ENCODE measurements around the gene SNRPB. TPM values are rescaled to one million over a fixed set of nuclear protein-coding genes. Genes with fewer than 3 reads are reported as not detected.

Gene SNRPB
- total and polyA plus RNA-seq, 2 of the 13 experiments (the other 11 are each of a cell fraction or from before 2014, with no cell fraction given): 473 to 844 TPM

DNA sequence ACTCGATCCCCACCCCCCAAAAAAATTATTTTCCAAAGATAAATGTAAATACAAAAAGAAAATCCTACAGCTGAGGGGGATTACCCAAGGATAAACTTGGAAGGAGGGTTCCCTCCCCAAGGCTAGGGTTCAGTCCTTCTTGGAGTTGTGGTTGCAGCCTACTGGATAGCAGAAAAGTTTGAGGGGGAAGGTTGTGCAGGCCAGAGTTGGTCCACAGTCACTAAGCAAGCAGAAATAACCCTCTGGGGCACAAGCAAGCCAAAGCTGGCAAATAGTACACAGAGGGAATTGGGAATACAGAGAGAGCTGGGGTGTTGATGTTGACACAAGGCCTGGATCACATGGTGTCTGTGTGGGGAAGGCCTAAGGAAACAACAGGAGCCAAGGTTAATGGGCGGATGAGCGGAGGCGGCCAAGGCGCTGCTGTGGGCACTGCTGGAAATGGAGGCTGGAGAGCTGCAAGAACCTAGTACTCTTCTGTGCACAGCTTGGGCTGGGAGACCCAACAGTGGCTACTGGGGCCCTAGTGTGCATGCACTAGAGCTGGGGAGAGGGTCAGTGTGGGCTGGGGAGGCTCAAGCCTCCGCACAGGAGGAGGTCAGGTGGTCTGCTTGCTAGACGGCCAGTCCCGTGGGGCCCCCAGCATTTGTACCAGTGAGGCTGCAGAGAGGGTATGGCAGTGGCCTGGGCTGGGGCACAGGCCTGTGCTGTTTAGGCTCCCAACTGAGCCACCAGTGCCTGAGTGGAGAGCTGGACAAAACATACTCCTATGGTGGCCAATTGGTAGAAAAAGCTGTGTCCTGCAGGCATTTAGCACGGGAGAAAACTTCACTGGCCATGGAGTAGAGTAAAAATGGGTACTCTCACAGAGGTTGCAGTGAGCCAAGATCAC is 5.5 kb upstream of the SNRPB start (continued):
- TF ChIP-seq, protein P1, sequence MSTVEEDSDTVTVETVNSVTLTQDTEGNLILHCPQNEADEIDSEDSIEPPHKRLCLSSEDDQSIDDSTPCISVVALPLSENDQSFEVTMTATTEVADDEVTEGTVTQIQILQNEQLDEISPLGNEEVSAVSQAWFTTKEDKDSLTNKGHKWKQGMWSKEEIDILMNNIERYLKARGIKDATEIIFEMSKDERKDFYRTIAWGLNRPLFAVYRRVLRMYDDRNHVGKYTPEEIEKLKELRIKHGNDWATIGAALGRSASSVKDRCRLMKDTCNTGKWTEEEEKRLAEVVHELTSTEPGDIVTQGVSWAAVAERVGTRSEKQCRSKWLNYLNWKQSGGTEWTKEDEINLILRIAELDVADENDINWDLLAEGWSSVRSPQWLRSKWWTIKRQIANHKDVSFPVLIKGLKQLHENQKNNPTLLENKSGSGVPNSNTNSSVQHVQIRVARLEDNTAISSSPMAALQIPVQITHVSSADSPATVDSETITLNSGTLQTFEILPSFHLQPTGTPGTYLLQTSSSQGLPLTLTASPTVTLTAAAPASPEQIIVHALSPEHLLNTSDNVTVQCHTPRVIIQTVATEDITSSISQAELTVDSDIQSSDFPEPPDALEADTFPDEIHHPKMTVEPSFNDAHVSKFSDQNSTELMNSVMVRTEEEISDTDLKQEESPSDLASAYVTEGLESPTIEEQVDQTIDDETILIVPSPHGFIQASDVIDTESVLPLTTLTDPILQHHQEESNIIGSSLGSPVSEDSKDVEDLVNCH (CRISPR knock-in tag; IDR thresholded peaks at IDR 0.05): no peak
- TF ChIP-seq ZNF589 (CRISPR knock-in tag; conservative IDR thresholded peaks at IDR 0.05) (peak; percentile 70; the same call in 1 of the 2 replicates), ZNF879 (CRISPR knock-in tag; IDR thresholded peaks at IDR 0.05) (no peak; the same call in 1 of the 2 replicates), ZMAT3 (CRISPR knock-in tag; conservative IDR thresholded peaks at IDR 0.05) (peak; percentile 64; the same call in 1 of the 2 replicates), FOSL2 (CRISPR knock-in tag; IDR thresholded peaks at IDR 0.05) (peak; percentile 70), UBTF (CRISPR knock-in tag; IDR thresholded peaks at IDR 0.05) (peak; percentile 67), ZNF101 (CRISPR knock-in tag; IDR thresholded peaks at IDR 0.05; ENCODE audit: borderline replicate concordance, low read depth) (no peak), ZBTB38 (CRISPR knock-in tag; IDR thresholded peaks at IDR 0.05) (peak; percentile 97), BRD4 (CRISPR knock-in tag; IDR thresholded peaks at IDR 0.05) (no peak; the same call in 1 of the 2 replicates), ATF6 (CRISPR knock-in tag; conservative IDR thresholded peaks at IDR 0.05) (no peak), ARID3A (IDR thresholded peaks at IDR 0.05; ENCODE audit: low read depth, low read length) (no peak), ZNF362 (CRISPR knock-in tag; IDR thresholded peaks at IDR 0.05; ENCODE audit: borderline replicate concordance) (0 out of 2 replicates have a peak, but pooled peaks have one; percentile 21), ZNF510 (CRISPR knock-in tag; IDR thresholded peaks at IDR 0.05; ENCODE audit: low read depth) (peak; percentile 78), ERF (CRISPR knock-in tag; IDR thresholded peaks at IDR 0.05) (peak; percentile 90), HDAC1 (CRISPR knock-in tag; IDR thresholded peaks at IDR 0.05) (peak; percentile 87), ZNF878 (CRISPR knock-in tag; IDR thresholded peaks at IDR 0.05) (peak; percentile 90)
